Liver (tissue), 9 donors: Measurements from ENCODE around the gene ALB. TPM values are rescaled to one million over a fixed set of nuclear protein-coding genes. Genes with fewer than 3 reads are reported as not detected.
A peak's percentile ranks its signal among the peaks of the same experiment; 100 is the strongest.

Experiments used
- DNase-seq: peaks from one replicate; pipeline ENCODE4 v3.0.0-alpha.2; 2017; ENCODE audit warnings: low spot score
- H3K27ac ChIP-seq, 2 donors: one replicate each; pipeline ENCODE4 v1.7.0; 2013; ENCODE audit warnings: inconsistent platforms in 2 of 2, low read length in 2 of 2, control low read depth in 1 of 2, low read depth in 1 of 2, mild to moderate bottlenecking in 1 of 2
- H3K27me3 ChIP-seq, 4 donors: one replicate each; pipeline versions ENCODE4 v1.6.1 to v1.7.0; 2013; ENCODE audit warnings: low read length in 3 of 4, inconsistent platforms in 1 of 4, mild to moderate bottlenecking in 1 of 4, moderate library complexity in 1 of 4; ENCODE audit not compliant: control insufficient read depth in 4 of 4, insufficient read depth in 4 of 4
- H3K36me3 ChIP-seq, 4 donors: one replicate each; pipeline versions ENCODE4 v1.6.1 to v1.7.0; 2013; ENCODE audit warnings: low read length in 3 of 4, mild to moderate bottlenecking in 3 of 4, low read depth in 1 of 4, moderate library complexity in 1 of 4; ENCODE audit not compliant: control insufficient read depth in 4 of 4, insufficient read depth in 3 of 4
- H3K4me1 ChIP-seq, 4 donors: one replicate each; pipeline versions ENCODE4 v1.6.1 to v1.7.0; 2013; ENCODE audit warnings: low read length in 3 of 4, mild to moderate bottlenecking in 3 of 4, moderate library complexity in 1 of 4; ENCODE audit not compliant: control insufficient read depth in 4 of 4, insufficient read depth in 4 of 4
- H3K4me3 ChIP-seq, 3 donors: one replicate each; pipeline versions ENCODE4 v1.6.1 to v1.7.0; 2013; ENCODE audit warnings: low read length in 3 of 3, control low read depth in 1 of 3, low read depth in 1 of 3, mild to moderate bottlenecking in 1 of 3
- H3K9ac ChIP-seq, 2 donors: one replicate each; pipeline ENCODE4 v1.7.0; 2013; ENCODE audit warnings: low read length in 2 of 2, mild to moderate bottlenecking in 2 of 2, moderate library complexity in 2 of 2, control low read depth in 1 of 2, low read depth in 1 of 2
- H3K9me3 ChIP-seq, 4 donors: one replicate each; pipeline versions ENCODE4 v1.6.1 to v1.7.0; 2013; ENCODE audit warnings: low read length in 3 of 4; ENCODE audit not compliant: control insufficient read depth in 4 of 4
- ATF3 ChIP-seq: IDR thresholded peaks from 2 replicates; pipeline ENCODE4 v1.6.1; 2016; ENCODE audit warnings: antibody characterized with exemption
- EGR1 ChIP-seq, 2 donors: IDR thresholded peaks; 2 replicates each; pipeline ENCODE4 v1.6.1; 2016 to 2018; ENCODE audit warnings: antibody characterized with exemption in 2 of 2, low read depth in 2 of 2
- FOXA1 ChIP-seq: IDR thresholded peaks from 2 replicates; pipeline ENCODE4 v1.6.1; 2016; ENCODE audit warnings: antibody characterized with exemption
- FOXA2 ChIP-seq: IDR thresholded peaks from 2 replicates; pipeline ENCODE4 v1.6.1; 2016; ENCODE audit warnings: antibody characterized with exemption
- GABPA ChIP-seq, 2 donors: IDR thresholded peaks in 1 of 2; conservative IDR thresholded peaks in 1 of 2; 2 replicates each; pipeline ENCODE4 v1.6.1; 2016; ENCODE audit warnings: antibody characterized with exemption in 2 of 2, mild to moderate bottlenecking in 1 of 2, moderate library complexity in 1 of 2
- HNF4A ChIP-seq, 2 donors: conservative IDR thresholded peaks; 2 replicates each; pipeline ENCODE4 v1.6.1; 2016; ENCODE audit warnings: antibody characterized with exemption in 2 of 2, mild to moderate bottlenecking in 2 of 2
- HNF4G ChIP-seq: IDR thresholded peaks from 2 replicates; pipeline ENCODE4 v1.6.1; 2016; ENCODE audit warnings: antibody characterized with exemption
- JUND ChIP-seq, 2 donors: IDR thresholded peaks; 2 replicates each; pipeline ENCODE4 v1.6.1; 2016; ENCODE audit warnings: antibody characterized with exemption in 2 of 2
- MAX ChIP-seq: IDR thresholded peaks from 2 replicates; pipeline ENCODE4 v1.6.1; 2016; ENCODE audit warnings: antibody characterized with exemption
- NR2F2 ChIP-seq: IDR thresholded peaks from 2 replicates; pipeline ENCODE4 v1.6.1; 2016; ENCODE audit warnings: antibody characterized with exemption
- RAD21 ChIP-seq, 2 donors: IDR thresholded peaks; 2 replicates each; pipeline ENCODE4 v1.6.1; 2016; ENCODE audit warnings: antibody characterized with exemption in 2 of 2, mild to moderate bottlenecking in 2 of 2
- REST ChIP-seq: IDR thresholded peaks from 2 replicates; pipeline ENCODE4 v1.6.1; 2016; ENCODE audit warnings: antibody characterized with exemption, mild to moderate bottlenecking
- RXRA ChIP-seq, 2 donors: IDR thresholded peaks; 2 replicates each; pipeline ENCODE4 v1.6.1; 2017 to 2018; ENCODE audit warnings: antibody characterized with exemption in 2 of 2, mild to moderate bottlenecking in 1 of 2
- SP1 ChIP-seq: IDR thresholded peaks from 2 replicates; pipeline ENCODE4 v1.6.1; 2018; ENCODE audit warnings: antibody characterized with exemption, mild to moderate bottlenecking
- TAF1 ChIP-seq: conservative IDR thresholded peaks from 2 replicates; pipeline ENCODE4 v1.6.1; 2016; ENCODE audit warnings: antibody characterized with exemption, mild to moderate bottlenecking
- YY1 ChIP-seq: IDR thresholded peaks from 2 replicates; pipeline ENCODE4 v1.6.1; 2016; ENCODE audit warnings: antibody characterized with exemption, mild to moderate bottlenecking
- ZBTB33 ChIP-seq: IDR thresholded peaks from 2 replicates; pipeline ENCODE4 v1.6.1; 2016; ENCODE audit warnings: antibody characterized with exemption
- WGBS: extraction: QIAGEN DNeasy Blood & Tissue Kit; methylation state at CpG from one replicate; pipeline ENCODE4 v1.1.7; 2013; 5-methylcytosine and 5-hydroxymethylcytosine counted together
- polyA plus RNA-seq, 2 donors: library from polyadenylated mRNA; stranded (reverse) in 1 of 2; unstranded in 1 of 2; fragments of 200-250 nt in 1 of 2; fragments of >200 nt in 1 of 2; fragmentation: Nextera tagmentation in 1 of 2; extraction: Ambion mirVana in 1 of 2; gene quantifications; one replicate each; pipeline versions ENCODE4 v1.2.1 to v1.2.3, GENCODE V29; 2013 to 2015
- total RNA-seq, 2 donors: library from RNA; depleted of rRNA; stranded (reverse); fragments of >200 nt; gene quantifications; one replicate each; pipeline ENCODE4 v1.2.3, GENCODE V29; 2014
- TF ChIP-seq, protein P1 (sequence below): fragments of 150-350 bp; IDR thresholded peaks from 2 replicates; pipeline ENCODE4 v1.5.1; 2017; ENCODE audit warnings: improper control_type of control experiment, low read depth, low read length; ENCODE audit not compliant: missing input control
- donor health status: healthy.
- donor health status: healthy.
- donor health status: healthy.
- donor health status: healthy.
- donor health status: healthy.

Gene ALB
- total and polyA plus RNA-seq, 4 donors, result 33,161 to 59,987 (median 35,513) TPM

DNA sequence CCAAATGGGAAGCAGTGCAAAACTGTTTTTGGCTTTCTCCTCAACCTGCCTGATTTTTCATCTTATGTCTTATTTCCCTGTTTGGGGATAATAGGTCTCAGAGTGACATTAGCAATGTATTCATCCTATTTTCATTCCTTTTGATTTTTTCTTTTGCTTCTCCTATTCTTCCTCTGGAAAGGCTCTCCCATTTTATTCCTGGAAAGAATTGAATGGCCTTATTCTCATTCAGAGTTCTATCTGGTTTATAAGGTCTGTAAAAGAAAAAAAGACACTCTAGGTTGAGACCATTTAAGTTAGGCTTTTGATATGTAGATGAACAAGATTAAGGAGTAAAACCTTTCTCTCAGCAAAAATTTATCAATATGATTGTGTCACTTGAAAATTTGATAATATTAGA lies 27.8 kb upstream of the ALB start:
- DNase-seq, result no peak
- Histone ChIP-seq H3K9ac (peak overlapping the region in 1 of 2 donors; percentile 93), H3K4me3 (no peak overlapping the region), H3K36me3 (no peaks in the 10 kb centered on the region), H3K27ac (peak overlapping the region; percentile 64 to 71), H3K9me3 (no peaks in the 10 kb centered on the region), H3K4me1 (peaks cover 3 to 59% (median 40%) of the 10 kb centered on the region in 4 donors), H3K27me3 (no peaks in the 10 kb centered on the region)
- TF ChIP-seq FOXA2, result no peak

- H3K27me3 ChIP-seq, result no peaks in the 10 kb centered on the region
- H3K9ac ChIP-seq, result no peak overlapping the region
- 34% methylated on average over 4 of the region's 4 CpGs for WGBS
- peak overlapping the region; percentile 68 to 79 for H3K27ac ChIP-seq
- DNase-seq, result no peak
- TF ChIP-seq HNF4A (conservative IDR thresholded peaks at IDR 0.05), result peak in 1 of 2 donors; percentile 41
- peak in 1 of 2 donors; percentile 24 for TF ChIP-seq RAD21 (IDR thresholded peaks at IDR 0.05)
- peak; percentile 37 for TF ChIP-seq SP1
- no peak for TF ChIP-seq ATF3
- no peak overlapping the region for H3K4me3 ChIP-seq
- H3K9me3 ChIP-seq, result no peaks in the 10 kb centered on the region
- no peaks in the 10 kb centered on the region for H3K36me3 ChIP-seq
- H3K4me1 ChIP-seq, result peaks cover 3 to 63% (median 45%) of the 10 kb centered on the region in 4 donors
Measured at GRCh38 chr4:73376976-73377375, 27.1 kb upstream of the ALB start.

- H3K27ac ChIP-seq, result peak overlapping the region; percentile 53 to 79
- TF ChIP-seq TAF1, result no peak
- TF ChIP-seq ZBTB33, result peak; percentile 85
- TF ChIP-seq HNF4A (conservative IDR thresholded peaks at IDR 0.05), result peak; percentile 82 to 96
- peak; percentile 59 to 90 for TF ChIP-seq RXRA (IDR thresholded peaks at IDR 0.05)
- peak; percentile 94 for TF ChIP-seq YY1
- TF ChIP-seq JUND (IDR thresholded peaks at IDR 0.05), result peak in 1 of 2 donors; percentile 77
- peak in 1 of 2 donors; percentile 11 for TF ChIP-seq GABPA (IDR thresholded peaks at IDR 0.05 in 1 of 2, conservative IDR thresholded peaks at IDR 0.05 in 1 of 2)
- TF ChIP-seq FOXA2, result peak; percentile 79
- TF ChIP-seq, protein P1, sequence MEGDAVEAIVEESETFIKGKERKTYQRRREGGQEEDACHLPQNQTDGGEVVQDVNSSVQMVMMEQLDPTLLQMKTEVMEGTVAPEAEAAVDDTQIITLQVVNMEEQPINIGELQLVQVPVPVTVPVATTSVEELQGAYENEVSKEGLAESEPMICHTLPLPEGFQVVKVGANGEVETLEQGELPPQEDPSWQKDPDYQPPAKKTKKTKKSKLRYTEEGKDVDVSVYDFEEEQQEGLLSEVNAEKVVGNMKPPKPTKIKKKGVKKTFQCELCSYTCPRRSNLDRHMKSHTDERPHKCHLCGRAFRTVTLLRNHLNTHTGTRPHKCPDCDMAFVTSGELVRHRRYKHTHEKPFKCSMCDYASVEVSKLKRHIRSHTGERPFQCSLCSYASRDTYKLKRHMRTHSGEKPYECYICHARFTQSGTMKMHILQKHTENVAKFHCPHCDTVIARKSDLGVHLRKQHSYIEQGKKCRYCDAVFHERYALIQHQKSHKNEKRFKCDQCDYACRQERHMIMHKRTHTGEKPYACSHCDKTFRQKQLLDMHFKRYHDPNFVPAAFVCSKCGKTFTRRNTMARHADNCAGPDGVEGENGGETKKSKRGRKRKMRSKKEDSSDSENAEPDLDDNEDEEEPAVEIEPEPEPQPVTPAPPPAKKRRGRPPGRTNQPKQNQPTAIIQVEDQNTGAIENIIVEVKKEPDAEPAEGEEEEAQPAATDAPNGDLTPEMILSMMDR, result no peak
- TF ChIP-seq HNF4G, result peak; percentile 47
- no peak for TF ChIP-seq ATF3
- peak; percentile 66 for TF ChIP-seq MAX
- TF ChIP-seq REST, result peak; percentile 63
- peak; percentile 62 for TF ChIP-seq FOXA1
- peak; percentile 68 for TF ChIP-seq SP1
- TF ChIP-seq RAD21 (IDR thresholded peaks at IDR 0.05), result peak; percentile 23 to 33
- TF ChIP-seq NR2F2, result no peak
- peak in 1 of 2 donors; percentile 84 for TF ChIP-seq EGR1 (IDR thresholded peaks at IDR 0.05; ENCODE audit: low read depth in 2 of 2)
- H3K36me3 ChIP-seq, result no peaks in the 10 kb centered on the region
- H3K27me3 ChIP-seq, result no peaks in the 10 kb centered on the region
- WGBS, result 24% methylated on average over 5 of the region's 5 CpGs
- H3K4me1 ChIP-seq, result peaks cover 4 to 68% (median 46%) of the 10 kb centered on the region in 4 donors
- no peaks in the 10 kb centered on the region for H3K9me3 ChIP-seq
- no peak for DNase-seq
- no peak overlapping the region for H3K4me3 ChIP-seq
- H3K9ac ChIP-seq, result peak overlapping the region in 1 of 2 donors; percentile 29
Measured at GRCh38 chr4:73378887-73379286, 25.2 kb upstream of the ALB start.
